ENCODE results near the gene ZNF469.

Gene ZNF469

DNA sequence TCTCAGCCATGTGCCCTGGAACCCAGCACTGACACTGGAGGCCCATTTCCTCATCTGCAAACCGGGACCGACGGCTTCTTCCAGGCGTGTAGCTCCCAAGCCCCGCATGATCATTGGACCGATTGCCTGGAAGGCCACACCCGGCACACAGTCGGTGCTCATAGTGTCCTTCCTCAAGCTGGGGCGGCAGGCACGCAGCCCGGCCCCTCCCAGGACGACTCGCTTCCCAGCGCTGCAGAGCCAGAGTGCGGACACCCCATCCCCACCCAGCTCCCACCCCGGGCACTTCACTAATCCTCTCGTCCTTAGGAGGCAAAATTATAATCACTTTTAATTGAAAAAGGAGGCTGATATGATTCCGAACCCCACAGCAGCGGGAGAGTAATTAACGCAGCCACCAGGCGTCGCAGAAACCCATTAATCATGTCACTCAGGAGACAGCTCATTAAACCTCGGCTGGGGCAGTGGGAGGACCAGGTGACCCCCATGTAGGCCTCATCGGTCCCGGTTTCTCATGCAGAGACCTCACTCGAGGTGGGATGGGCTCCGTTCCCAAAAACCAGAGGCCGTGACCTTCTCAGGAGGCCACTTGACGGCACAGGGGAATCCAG lies 33.1 kb downstream of the ZNF469 start:
- Histone ChIP-seq H2AFZ (ENCODE audit: low read length, unreplicated experiment) (no peak overlapping the region), H3K4me3 (ENCODE audit: low read depth, low read length) (no peak overlapping the region), H3K27me3 (ENCODE audit: insufficient read depth, low read length) (no peaks in the 10 kb centered on the region), H3K27ac (ENCODE audit: low read depth, low read length) (no peak overlapping the region), H3K4me1 (ENCODE audit: control insufficient read depth, insufficient read depth, low read length, unreplicated experiment) (no peaks in the 10 kb centered on the region), H3K36me3 (ENCODE audit: insufficient read depth, low read length) (no peaks in the 10 kb centered on the region), H3K79me2 (ENCODE audit: control insufficient read depth, insufficient read depth, low read length, unreplicated experiment) (peaks cover 3% of the 10 kb centered on the region)

GRCh38 chr16:88416686-88417085 lies 33.9 kb downstream of the ZNF469 start:
- Histone ChIP-seq H3K79me2 (ENCODE audit: control insufficient read depth, insufficient read depth, low read length, unreplicated experiment) (no peaks in the 10 kb centered on the region), H3K4me1 (ENCODE audit: control insufficient read depth, insufficient read depth, low read length, unreplicated experiment) (no peaks in the 10 kb centered on the region), H3K36me3 (ENCODE audit: insufficient read depth, low read length) (no peaks in the 10 kb centered on the region), H3K27ac (ENCODE audit: low read depth, low read length) (no peak overlapping the region), H2AFZ (ENCODE audit: low read length, unreplicated experiment) (no peak overlapping the region), H3K4me3 (ENCODE audit: low read depth, low read length) (no peak overlapping the region), H3K27me3 (ENCODE audit: insufficient read depth, low read length) (no peaks in the 10 kb centered on the region)

- Histone ChIP-seq H3K4me3 (ENCODE audit: low read depth, low read length) (no peak overlapping the region), H3K27me3 (ENCODE audit: insufficient read depth, low read length) (no peaks in the 10 kb centered on the region), H3K4me1 (ENCODE audit: control insufficient read depth, insufficient read depth, low read length, unreplicated experiment) (no peaks in the 10 kb centered on the region), H3K79me2 (ENCODE audit: control insufficient read depth, insufficient read depth, low read length, unreplicated experiment) (no peaks in the 10 kb centered on the region), H2AFZ (ENCODE audit: low read length, unreplicated experiment) (no peak overlapping the region), H3K27ac (ENCODE audit: low read depth, low read length) (no peak overlapping the region), H3K36me3 (ENCODE audit: insufficient read depth, low read length) (no peaks in the 10 kb centered on the region)
Measured at GRCh38 chr16:88417684-88418476, 35.1 kb downstream of the ZNF469 start.

DNA sequence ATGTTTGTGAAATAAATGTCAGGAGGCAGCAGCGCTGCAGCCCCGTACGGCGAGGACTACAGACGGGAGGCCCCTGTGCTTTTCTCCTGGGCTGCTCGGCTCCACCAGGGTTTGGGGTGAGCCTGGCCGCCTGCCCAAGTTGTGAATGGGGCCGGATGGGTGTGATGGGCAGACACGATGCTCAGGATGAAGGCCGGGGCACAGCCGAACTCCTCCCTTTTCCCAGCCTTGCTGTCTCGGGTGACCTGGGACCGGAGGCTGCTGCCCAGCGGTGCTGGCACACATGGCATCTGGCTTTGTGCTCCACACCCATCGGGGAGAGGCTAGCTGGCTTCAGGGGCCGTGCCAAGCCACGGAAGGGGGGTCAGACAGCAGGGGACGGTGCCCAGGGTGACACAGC lies 36.1 kb downstream of the ZNF469 start:
- H3K4me1 ChIP-seq (ENCODE audit: control insufficient read depth, insufficient read depth, low read length, unreplicated experiment) = no peaks in the 10 kb centered on the region
- no peak overlapping the region for H3K4me3 ChIP-seq (ENCODE audit: low read depth, low read length)
- H3K27ac ChIP-seq (ENCODE audit: low read depth, low read length) = no peak overlapping the region
- H2AFZ ChIP-seq (ENCODE audit: low read length, unreplicated experiment) = no peak overlapping the region
- no peaks in the 10 kb centered on the region for H3K36me3 ChIP-seq (ENCODE audit: insufficient read depth, low read length)
- H3K79me2 ChIP-seq (ENCODE audit: control insufficient read depth, insufficient read depth, low read length, unreplicated experiment) = no peaks in the 10 kb centered on the region
- H3K27me3 ChIP-seq (ENCODE audit: insufficient read depth, low read length) = no peaks in the 10 kb centered on the region

GRCh38 chr16:88419790-88420189 lies 37.0 kb downstream of the ZNF469 start:
- H3K27ac ChIP-seq (ENCODE audit: low read depth, low read length) = no peak overlapping the region
- no peaks in the 10 kb centered on the region for H3K79me2 ChIP-seq (ENCODE audit: control insufficient read depth, insufficient read depth, low read length, unreplicated experiment)
- H3K27me3 ChIP-seq (ENCODE audit: insufficient read depth, low read length) = no peaks in the 10 kb centered on the region
- no peak overlapping the region for H2AFZ ChIP-seq (ENCODE audit: low read length, unreplicated experiment)
- no peak overlapping the region for H3K4me3 ChIP-seq (ENCODE audit: low read depth, low read length)
- H3K36me3 ChIP-seq (ENCODE audit: insufficient read depth, low read length) = no peaks in the 10 kb centered on the region
- no peaks in the 10 kb centered on the region for H3K4me1 ChIP-seq (ENCODE audit: control insufficient read depth, insufficient read depth, low read length, unreplicated experiment)

- H3K27ac ChIP-seq (ENCODE audit: low read depth, low read length) = no peak overlapping the region
- H2AFZ ChIP-seq (ENCODE audit: low read length, unreplicated experiment) = no peak overlapping the region
- no peaks in the 10 kb centered on the region for H3K27me3 ChIP-seq (ENCODE audit: insufficient read depth, low read length)
- no peaks in the 10 kb centered on the region for H3K36me3 ChIP-seq (ENCODE audit: insufficient read depth, low read length)
- no peaks in the 10 kb centered on the region for H3K4me1 ChIP-seq (ENCODE audit: control insufficient read depth, insufficient read depth, low read length, unreplicated experiment)
- H3K79me2 ChIP-seq (ENCODE audit: control insufficient read depth, insufficient read depth, low read length, unreplicated experiment) = no peaks in the 10 kb centered on the region
- H3K4me3 ChIP-seq (ENCODE audit: low read depth, low read length) = no peak overlapping the region
Measured at GRCh38 chr16:88420496-88420895, 37.7 kb downstream of the ZNF469 start.

GRCh38 chr16:88421301-88421700 lies 38.5 kb downstream of the ZNF469 start:
- H3K4me1 ChIP-seq (ENCODE audit: control insufficient read depth, insufficient read depth, low read length, unreplicated experiment) = no peaks in the 10 kb centered on the region
- no peaks in the 10 kb centered on the region for H3K36me3 ChIP-seq (ENCODE audit: insufficient read depth, low read length)
- no peak overlapping the region for H2AFZ ChIP-seq (ENCODE audit: low read length, unreplicated experiment)
- no peak overlapping the region for H3K27ac ChIP-seq (ENCODE audit: low read depth, low read length)
- H3K79me2 ChIP-seq (ENCODE audit: control insufficient read depth, insufficient read depth, low read length, unreplicated experiment) = no peaks in the 10 kb centered on the region
- no peak overlapping the region for H3K4me3 ChIP-seq (ENCODE audit: low read depth, low read length)
- no peaks in the 10 kb centered on the region for H3K27me3 ChIP-seq (ENCODE audit: insufficient read depth, low read length)

DNA sequence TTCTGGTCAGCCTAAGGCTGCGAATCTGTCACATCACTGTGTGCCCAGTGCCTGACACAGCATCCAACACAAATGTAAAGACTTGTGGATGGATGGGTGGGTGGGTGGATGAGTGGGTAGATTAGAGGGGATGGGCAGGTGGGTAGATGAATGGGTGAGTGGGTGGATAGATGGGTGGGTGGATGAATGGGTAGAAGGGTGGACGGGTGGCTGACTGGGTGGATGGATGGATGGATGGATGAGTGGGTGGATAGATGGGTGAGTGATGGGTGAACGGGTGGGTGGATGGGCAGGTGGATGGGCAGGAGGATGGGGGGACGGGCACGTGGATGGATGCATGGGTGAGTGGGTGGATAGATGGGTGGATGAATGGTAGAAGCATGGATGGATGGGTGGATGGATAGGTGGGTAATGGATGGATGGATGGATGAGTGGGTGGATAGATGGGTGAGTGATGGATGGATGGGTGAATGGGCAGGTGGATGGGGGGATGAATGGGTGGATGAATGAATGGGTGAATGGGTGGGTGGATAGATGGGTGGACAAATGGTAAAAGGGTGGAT lies 39.2 kb downstream of the ZNF469 start:
- H3K79me2 ChIP-seq (ENCODE audit: control insufficient read depth, insufficient read depth, low read length, unreplicated experiment) = no peaks in the 10 kb centered on the region
- H3K36me3 ChIP-seq (ENCODE audit: insufficient read depth, low read length) = no peaks in the 10 kb centered on the region
- H3K27ac ChIP-seq (ENCODE audit: low read depth, low read length) = no peak overlapping the region
- H3K4me1 ChIP-seq (ENCODE audit: control insufficient read depth, insufficient read depth, low read length, unreplicated experiment) = no peaks in the 10 kb centered on the region
- H2AFZ ChIP-seq (ENCODE audit: low read length, unreplicated experiment) = no peak overlapping the region
- no peak overlapping the region for H3K4me3 ChIP-seq (ENCODE audit: low read depth, low read length)
- H3K27me3 ChIP-seq (ENCODE audit: insufficient read depth, low read length) = no peaks in the 10 kb centered on the region

DNA sequence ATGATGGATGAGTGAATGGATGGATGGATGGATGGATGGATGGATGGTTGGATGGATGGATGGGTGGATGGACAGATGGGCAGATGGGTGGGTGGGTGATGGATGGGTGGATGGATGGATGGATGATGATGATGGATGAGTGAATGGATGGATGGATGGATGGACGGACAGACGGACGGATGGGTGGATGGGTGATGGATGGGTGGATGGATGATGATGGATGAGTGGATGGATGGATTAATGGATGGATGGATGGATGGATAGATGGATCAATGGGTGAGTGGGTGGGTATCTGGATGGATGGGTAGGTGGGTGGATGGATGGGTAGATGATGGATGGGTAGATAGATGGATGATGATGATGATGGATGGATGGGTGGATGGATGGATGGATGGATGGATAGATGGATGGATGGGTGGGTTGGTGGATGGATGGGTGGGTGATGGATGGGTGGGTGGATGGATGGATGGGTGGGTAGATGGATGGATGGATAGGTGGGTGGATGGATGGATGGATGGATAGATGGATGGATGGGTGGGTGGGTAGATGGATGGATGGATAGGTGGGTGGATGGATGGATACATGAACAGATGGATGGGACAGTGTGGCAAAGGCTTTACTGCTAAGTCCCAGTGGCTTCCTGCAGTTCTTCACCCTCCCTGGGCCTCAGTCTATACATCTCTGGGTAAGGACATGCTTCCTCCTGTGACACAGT lies 40.1 kb downstream of the ZNF469 start:
- H3K79me2 ChIP-seq (ENCODE audit: control insufficient read depth, insufficient read depth, low read length, unreplicated experiment) = no peaks in the 10 kb centered on the region
- H3K27ac ChIP-seq (ENCODE audit: low read depth, low read length) = no peak overlapping the region
- H3K36me3 ChIP-seq (ENCODE audit: insufficient read depth, low read length) = no peaks in the 10 kb centered on the region
- no peaks in the 10 kb centered on the region for H3K4me1 ChIP-seq (ENCODE audit: control insufficient read depth, insufficient read depth, low read length, unreplicated experiment)
- no peak overlapping the region for H3K4me3 ChIP-seq (ENCODE audit: low read depth, low read length)
- no peak overlapping the region for H2AFZ ChIP-seq (ENCODE audit: low read length, unreplicated experiment)
- no peaks in the 10 kb centered on the region for H3K27me3 ChIP-seq (ENCODE audit: insufficient read depth, low read length)

GRCh38 chr16:88423448-88423850 lies 40.7 kb downstream of the ZNF469 start:
- no peak overlapping the region for H3K27ac ChIP-seq (ENCODE audit: low read depth, low read length)
- no peak overlapping the region for H2AFZ ChIP-seq (ENCODE audit: low read length, unreplicated experiment)
- no peaks in the 10 kb centered on the region for H3K4me1 ChIP-seq (ENCODE audit: control insufficient read depth, insufficient read depth, low read length, unreplicated experiment)
- no peaks in the 10 kb centered on the region for H3K79me2 ChIP-seq (ENCODE audit: control insufficient read depth, insufficient read depth, low read length, unreplicated experiment)
- H3K36me3 ChIP-seq (ENCODE audit: insufficient read depth, low read length) = no peaks in the 10 kb centered on the region
- no peaks in the 10 kb centered on the region for H3K27me3 ChIP-seq (ENCODE audit: insufficient read depth, low read length)
- H3K4me3 ChIP-seq (ENCODE audit: low read depth, low read length) = no peak overlapping the region
